ENCODE results near the gene MAML3.
"Not testable (repeated sequence)": the region's sequence is repeated elsewhere in the genome, so short reads cannot be mapped to it uniquely, and the experiment has no call there.

MAML3 gene

GRCh38 chr4:139957986-139958738 lies 195.8 kb downstream of the MAML3 start:
- no peak for DNase-seq

- DNase-seq = no peak
Observed at GRCh38 chr4:139957065-139957464, 196.9 kb downstream of the MAML3 start.

- DNase-seq = no peak
Observed at GRCh38 chr4:139956507-139957017, 197.4 kb downstream of the MAML3 start.

GRCh38 chr4:139955600-139955999 lies 198.4 kb downstream of the MAML3 start:
- DNase-seq = no peak

GRCh38 chr4:139954512-139954911 lies 199.5 kb downstream of the MAML3 start:
- no peak for DNase-seq

DNA sequence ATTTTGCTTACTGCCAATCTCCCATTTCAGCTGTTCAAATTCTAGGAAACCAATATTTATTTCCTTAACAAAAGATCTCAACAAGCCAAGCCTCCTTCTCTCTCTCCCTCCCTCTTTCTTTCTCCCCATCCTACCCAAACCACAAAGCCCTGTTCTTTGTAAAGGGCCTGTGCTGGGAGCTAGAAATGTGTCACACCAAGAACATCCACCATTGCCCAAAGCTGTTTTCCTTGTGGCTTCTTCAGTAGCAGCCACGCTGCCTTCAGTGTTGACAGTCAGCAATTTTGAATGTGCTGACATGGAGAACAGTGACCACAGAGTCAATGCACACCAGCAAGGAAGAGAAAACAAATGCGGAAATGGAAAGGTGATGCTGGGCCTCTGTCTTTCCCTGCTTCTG lies 203.0 kb downstream of the MAML3 start:
- no peak for DNase-seq

- no peak for DNase-seq
Observed at GRCh38 chr4:139950568-139950967, 203.4 kb downstream of the MAML3 start.

DNA sequence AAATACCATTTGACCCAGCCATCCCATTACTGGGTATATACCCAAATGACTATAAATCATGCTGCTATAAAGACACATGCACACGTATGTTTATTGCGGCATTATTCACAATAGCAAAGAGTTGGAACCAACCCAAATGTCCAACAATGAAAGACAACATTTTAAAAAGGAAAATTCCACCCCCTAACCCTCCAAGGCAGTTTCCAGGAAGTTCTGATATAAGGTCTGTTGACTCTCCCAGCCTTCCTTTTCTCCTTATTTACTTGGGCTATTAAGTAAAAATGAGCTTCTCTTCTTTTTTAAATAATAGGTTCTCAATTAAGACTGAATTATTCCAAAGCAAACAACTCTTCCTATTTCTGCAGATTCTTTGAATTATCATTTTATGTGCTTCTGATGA lies 209.1 kb downstream of the MAML3 start:
- DNase-seq = not testable (repeated sequence)

DNA sequence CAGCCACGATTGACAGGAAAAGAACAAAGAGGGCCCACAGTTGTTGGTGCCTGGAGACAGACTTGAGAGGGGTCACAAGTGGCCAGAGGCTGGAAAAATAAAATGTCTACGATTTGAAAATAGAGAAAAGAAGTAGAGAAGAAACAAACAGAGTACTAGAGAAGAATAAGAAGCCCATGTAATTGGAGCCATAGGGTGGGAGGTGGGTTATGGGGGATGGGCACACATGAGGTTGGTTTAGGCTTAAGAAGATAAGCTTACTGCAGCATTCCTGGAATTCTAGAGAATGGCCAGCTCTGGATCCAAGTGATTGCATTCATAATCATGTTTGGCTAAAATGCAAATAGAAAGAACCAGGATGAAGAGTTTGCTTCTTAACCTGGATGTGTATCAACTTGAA lies 210.7 kb downstream of the MAML3 start:
- DNase-seq = peak in 1 of 2 experiments; percentile 1

DNA sequence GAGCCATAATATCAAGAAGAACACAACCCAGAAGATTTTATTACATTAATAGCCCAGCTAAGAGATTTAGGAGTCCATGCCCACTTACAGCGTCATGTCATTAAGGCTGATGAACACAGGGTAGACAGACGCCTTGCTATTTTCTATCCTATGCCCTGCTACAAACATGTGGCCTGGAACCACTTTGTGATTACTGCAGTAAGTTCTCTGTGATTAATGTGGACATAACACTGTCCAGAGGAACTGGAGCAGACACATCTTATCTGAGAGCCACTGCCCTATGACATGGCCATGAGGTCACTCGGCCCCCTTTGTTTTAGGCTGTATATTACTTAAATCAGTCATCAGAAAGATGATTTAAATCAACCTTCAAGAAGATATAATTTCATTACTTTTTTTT lies 211.7 kb downstream of the MAML3 start:
- DNase-seq = no peak

- no peak for DNase-seq
Observed at GRCh38 chr4:139940600-139940999, 213.4 kb downstream of the MAML3 start.

DNA sequence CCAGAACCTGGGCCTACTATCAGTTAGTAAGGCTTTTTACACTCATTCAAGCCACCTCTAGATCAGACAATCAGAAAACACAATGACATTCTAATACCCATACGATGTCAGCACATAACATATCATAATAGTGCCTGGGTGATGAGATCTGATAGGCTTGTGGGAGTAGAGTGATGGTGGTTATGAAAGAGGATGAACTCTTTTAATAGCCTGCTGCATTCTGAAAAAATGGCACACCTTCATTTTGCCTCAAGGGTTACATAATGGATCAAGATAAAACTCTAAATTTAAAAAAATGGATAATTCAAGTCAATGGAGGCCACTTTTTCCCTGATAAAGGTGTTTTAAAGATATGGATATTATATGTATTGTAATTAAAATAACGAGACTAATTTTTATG lies 215.6 kb downstream of the MAML3 start:
- no peak for DNase-seq

DNA sequence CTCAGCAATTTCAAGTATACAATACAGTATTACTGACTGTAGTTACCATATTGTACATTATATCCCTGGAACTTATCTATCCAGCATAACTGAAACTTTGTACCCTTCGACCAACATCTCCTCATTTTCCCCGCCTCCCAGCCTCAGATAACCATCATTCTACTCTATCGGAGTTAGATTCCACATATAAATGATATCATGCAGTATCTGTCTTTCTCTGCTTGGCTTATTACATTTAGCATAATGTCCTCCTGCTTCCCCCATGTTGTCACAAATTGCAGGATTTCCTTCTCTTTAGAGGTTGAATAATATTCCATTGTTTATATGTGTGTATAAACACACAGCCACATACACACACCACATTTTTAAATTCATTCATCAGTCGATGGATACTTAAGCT lies 218.1 kb downstream of the MAML3 start:
- DNase-seq = no peak

- DNase-seq = peak; percentile 18 to 49
Observed at GRCh38 chr4:139934708-139935195, 219.2 kb downstream of the MAML3 start.

DNA sequence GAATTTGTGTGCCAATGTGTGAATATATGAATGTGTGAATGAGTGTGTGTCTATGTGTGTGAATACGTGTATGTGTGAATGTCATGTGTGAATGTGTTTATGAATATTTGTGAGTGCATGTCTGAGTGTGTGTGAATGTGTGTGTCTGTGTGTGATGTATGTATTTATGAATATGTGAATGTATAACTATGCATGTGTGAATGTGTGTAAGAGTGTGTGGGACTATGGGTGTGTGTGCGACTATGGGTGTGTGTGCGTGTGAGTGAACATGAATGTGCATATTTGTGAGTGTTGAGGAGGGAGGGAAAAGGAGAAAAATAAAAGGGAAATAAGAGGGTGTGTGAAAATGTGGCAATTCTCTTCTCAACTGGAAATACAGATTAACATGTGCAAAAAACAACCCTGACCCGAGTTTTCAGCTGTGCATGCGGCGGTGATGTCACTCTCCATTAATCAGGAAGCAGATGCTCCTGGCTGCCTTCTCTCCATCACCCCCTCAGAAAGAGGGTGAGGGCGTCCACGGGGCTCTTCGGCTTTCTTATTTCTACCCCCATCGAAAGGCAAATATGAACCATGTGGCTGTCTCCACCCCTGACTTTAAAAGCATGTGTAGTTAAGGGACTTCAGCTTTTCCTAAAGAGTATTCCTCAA lies 219.8 kb downstream of the MAML3 start:
- DNase-seq = peak; percentile 36 to 43

DNA sequence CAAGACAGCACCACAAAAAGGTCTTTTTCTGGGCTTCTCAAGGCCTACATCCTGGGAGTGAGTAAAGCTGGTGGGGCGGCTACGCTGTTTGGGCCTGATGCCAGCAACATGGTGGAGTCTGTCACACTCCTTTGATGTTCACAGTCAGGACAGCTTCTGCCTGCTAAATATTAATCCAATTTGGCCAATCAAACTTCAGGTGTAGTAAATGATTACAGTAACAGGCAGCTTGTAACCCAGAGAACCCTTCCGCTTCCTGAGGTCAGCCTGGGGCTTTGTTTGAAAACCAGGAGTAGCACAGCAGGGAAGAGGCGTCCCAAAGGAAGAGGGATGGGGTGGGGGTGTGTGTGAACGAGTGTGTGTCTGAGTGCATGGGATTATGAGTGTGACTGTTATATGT lies 220.4 kb downstream of the MAML3 start:
- DNase-seq = peak in 1 of 2 experiments; percentile 2

DNA sequence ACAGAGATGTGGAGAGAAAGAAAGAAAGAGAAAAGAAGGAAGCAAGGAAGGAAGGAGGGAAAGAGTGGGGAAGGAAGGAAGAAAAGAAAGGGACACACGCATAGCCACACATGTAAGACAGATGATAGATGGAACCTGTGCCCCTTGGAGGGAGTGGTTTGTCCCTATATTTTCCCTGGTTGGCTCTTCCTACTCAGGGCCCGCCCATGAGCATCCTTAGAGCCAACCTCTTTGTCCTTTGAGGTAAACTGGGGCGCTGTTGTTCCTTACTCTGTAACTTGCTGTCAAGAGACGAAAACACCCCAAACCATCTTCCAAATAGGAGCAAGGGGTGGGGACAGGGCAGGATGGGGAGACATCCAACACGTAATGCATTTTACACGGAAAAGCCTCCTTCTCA lies 220.9 kb downstream of the MAML3 start:
- DNase-seq = no peak

DNA sequence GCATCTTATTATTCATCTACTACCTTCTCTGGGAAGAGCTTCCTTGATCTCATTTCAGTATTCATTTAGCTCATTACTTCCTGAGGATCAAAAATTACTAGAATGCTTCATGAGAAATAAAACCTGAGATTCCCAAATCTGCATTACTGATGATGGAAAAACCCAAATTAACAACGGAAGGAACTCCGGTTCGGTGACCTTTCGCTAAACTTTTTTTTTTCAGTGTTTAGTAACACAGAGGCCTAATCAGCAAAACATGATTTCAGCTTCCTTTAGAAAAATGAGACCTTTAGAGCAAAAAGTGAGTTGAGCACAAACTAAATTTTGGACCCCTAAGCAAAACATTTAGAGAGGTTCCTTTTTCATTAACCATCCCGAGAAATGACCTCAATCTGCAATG lies 229.2 kb downstream of the MAML3 start:
- no peak for DNase-seq

- DNase-seq = no peak
Observed at GRCh38 chr4:139922406-139923024, 231.5 kb downstream of the MAML3 start.

DNA sequence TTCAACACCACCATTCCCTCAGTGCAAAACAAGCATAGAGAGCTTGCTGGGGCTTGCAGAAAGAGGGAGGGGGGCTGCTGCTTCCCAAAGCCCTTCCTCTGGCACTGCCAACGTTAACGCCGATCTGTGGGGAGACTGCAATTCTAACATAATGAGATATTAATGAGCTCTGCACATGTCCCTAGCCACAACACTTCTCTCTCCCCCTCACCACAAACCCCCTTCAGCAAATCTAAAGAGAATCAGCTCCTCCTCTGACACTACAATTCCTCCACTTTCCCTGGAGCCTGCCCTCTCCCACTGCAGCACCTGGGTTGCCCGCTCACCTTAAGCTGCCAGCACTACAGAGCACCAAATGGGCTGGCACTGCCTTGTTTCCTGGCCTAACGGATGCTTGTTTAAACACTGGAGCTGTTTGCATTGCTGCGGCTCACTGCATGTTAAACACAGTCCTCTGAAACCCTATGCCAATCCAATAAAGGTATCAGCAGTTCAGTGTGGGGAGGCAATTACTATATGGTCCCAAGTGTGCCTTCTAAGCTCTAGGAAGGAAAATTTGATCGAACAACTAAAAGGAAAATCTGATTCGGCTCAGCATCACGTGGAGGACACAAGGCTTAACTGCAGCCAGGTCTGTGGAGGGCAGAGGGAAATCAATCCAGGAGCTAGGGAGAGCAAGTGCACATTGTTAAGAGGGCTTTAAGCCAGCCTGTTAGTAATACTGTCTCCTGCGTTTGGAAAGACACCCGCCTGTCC lies 232.4 kb downstream of the MAML3 start:
- DNase-seq = peak; percentile 16 to 60

- peak in 1 of 2 experiments; percentile 30 for DNase-seq
Observed at GRCh38 chr4:139920486-139921002, 233.4 kb downstream of the MAML3 start.

DNA sequence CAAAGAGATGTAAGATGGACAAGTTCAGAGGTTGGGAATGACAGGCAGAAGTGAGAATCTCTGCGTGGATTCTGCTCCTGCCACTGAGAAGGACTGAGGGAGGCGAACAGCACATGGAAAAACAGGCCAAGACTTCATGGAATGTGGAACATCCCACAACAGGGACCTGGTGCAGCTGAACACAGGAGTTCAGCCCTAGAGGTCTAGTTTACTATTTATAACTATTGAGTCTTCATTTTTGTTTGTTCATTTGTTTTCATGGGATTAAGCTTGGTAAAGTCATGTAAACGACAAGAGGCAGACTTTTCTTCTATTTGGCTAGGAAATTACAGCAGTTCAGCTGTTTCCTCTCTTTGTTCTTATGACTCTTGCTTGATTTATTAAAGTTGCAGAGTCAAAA lies 234.5 kb downstream of the MAML3 start:
- DNase-seq = no peak

- DNase-seq = no peak
Observed at GRCh38 chr4:139919004-139919403, 235.0 kb downstream of the MAML3 start.

Measured in NCI-H524 (cell line).